ENCODE data around the gene ACTL10.

Gene ACTL10

DNA sequence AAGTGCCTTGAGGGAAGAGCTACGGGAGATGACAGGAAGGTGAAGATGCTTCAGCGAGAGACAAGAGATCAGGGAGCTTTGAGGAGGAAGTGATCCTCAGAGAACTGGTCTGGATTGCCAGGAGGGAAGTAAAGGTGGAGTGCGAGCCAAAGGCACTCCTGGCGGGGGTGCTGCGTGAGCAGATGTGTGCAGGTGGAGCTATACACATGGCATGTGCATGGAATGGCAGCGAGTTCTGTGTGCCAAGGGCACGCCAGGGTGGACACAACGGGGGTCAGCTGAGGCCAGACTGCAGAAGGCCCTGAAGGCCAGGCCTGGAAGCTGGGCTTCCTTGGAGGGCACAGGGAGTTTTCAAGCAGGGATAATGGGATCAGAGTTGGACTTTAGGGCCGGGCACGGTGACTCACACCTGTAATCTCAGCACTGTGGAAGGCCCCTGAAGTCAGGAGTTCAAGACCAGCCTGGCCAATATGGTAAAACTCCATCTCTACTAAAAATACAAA, 47.2 kb downstream of the ACTL10 start:
- no peak for DNase-seq (ENCODE audit: low spot score)
- TF ChIP-seq, protein P1, sequence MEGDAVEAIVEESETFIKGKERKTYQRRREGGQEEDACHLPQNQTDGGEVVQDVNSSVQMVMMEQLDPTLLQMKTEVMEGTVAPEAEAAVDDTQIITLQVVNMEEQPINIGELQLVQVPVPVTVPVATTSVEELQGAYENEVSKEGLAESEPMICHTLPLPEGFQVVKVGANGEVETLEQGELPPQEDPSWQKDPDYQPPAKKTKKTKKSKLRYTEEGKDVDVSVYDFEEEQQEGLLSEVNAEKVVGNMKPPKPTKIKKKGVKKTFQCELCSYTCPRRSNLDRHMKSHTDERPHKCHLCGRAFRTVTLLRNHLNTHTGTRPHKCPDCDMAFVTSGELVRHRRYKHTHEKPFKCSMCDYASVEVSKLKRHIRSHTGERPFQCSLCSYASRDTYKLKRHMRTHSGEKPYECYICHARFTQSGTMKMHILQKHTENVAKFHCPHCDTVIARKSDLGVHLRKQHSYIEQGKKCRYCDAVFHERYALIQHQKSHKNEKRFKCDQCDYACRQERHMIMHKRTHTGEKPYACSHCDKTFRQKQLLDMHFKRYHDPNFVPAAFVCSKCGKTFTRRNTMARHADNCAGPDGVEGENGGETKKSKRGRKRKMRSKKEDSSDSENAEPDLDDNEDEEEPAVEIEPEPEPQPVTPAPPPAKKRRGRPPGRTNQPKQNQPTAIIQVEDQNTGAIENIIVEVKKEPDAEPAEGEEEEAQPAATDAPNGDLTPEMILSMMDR (IDR thresholded peaks at IDR 0.05; ENCODE audit: extremely low read depth, missing control alignments) = no peak

DNA sequence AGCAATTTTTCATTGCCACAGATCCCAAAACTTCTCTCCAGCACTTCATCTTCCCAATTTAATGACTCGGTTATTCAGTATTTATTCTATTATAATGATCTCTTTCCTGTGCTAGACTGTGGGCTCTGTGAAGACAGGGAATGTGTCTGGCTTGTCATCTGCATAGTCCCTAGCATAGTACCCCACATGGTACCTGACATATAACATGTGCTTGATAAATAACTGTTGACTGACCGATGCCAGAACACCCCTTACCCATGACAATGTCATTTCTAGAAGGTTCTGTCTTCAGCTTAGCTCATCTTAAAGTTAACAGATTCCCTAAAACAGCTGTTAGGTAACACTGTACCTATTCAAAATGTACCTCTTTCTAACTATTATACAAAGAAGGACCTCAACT, 49.8 kb downstream of the ACTL10 start:
- TF ChIP-seq, protein P1 (IDR thresholded peaks at IDR 0.05; ENCODE audit: extremely low read depth, missing control alignments) = no peak
- DNase-seq (ENCODE audit: low spot score) = no peak
